Transverse colon (tissue), 4 donors: ENCODE data around the gene AK4. TPM values are rescaled to one million over a fixed set of nuclear protein-coding genes. Genes with fewer than 3 reads are reported as not detected.

Experiments
- DNase-seq: peaks from one replicate; pipeline ENCODE4 v3.0.0-alpha.2; 2019
- H3K27ac ChIP-seq, 4 donors: fragments of 200-600 bp; sonication (generic); 2 replicates each; pipeline ENCODE4 v1.5.1; 2016 to 2018; ENCODE audit warnings: inconsistent platforms in 4 of 4
- H3K27me3 ChIP-seq: fragments of 200-600 bp; sonication (generic); 2 replicates; pipeline ENCODE4 v1.5.1; 2017; ENCODE audit warnings: inconsistent platforms
- H3K36me3 ChIP-seq, 4 donors: fragments of 200-600 bp; sonication (generic); 2 replicates each; pipeline ENCODE4 v1.5.1; 2017 to 2019; ENCODE audit warnings: inconsistent platforms in 4 of 4
- H3K4me1 ChIP-seq, 4 donors: fragments of 200-600 bp; sonication (generic); 2 replicates each; pipeline ENCODE4 v1.5.1; 2017 to 2020; ENCODE audit warnings: inconsistent platforms in 4 of 4
- H3K4me3 ChIP-seq, 4 donors: fragments of 200-600 bp; sonication (generic); 1 replicate in 1 of 4; 2 replicates in 3 of 4; pipeline versions ENCODE4 v1.5.1 to v1.6.1; 2017 to 2019; ENCODE audit warnings: inconsistent platforms in 4 of 4
- H3K9me3 ChIP-seq, 2 donors: fragments of 200-600 bp; sonication (generic); 2 replicates each; pipeline ENCODE4 v1.5.1; 2017 to 2019; ENCODE audit warnings: inconsistent platforms in 2 of 2
- EP300 ChIP-seq: sonication (generic); formaldehyde crosslinking; IDR thresholded peaks from one replicate; pipeline ENCODE4 v1.6.1; 2017; ENCODE audit warnings: antibody characterized with exemption, low read depth
- POLR2A ChIP-seq: fragments of 450-650 bp; IDR thresholded peaks from one replicate; pipeline ENCODE4 v1.6.1; 2016; ENCODE audit warnings: antibody characterized with exemption, mild to moderate bottlenecking, moderate library complexity
- POLR2AphosphoS5 ChIP-seq, 3 donors: sonication (generic); formaldehyde crosslinking; IDR thresholded peaks; one replicate each; pipeline ENCODE4 v1.6.1; 2016; ENCODE audit warnings: antibody characterized with exemption in 3 of 3
- WGBS, 2 donors: methylation state at CpG; one replicate each; pipeline ENCODE4 v1.1.5; 2018; ENCODE audit warnings: low coverage in 1 of 2; 5-methylcytosine and 5-hydroxymethylcytosine counted together
- in situ Hi-C, 4 donors: fragments of 200-750 bp; cut with MboI; loops; one replicate each; pipeline versions ENCODE4 v1.15.0 to v1.15.1; 2017; ENCODE audit warnings: low sequenced_read_pairs in 3 of 4, low pct_ligation_motif_present in 1 of 4, low pct_unique_long_range_greater_than_20kb in 1 of 4
- intact Hi-C: fragments of 100-400 bp; cut with DNase I; formaldehyde crosslinking; loops from one replicate; pipeline ENCODE4 v1.15.1; 2023; ENCODE audit warnings: low total_unique reads
- total RNA-seq, 4 donors: library from RNA; depleted of rRNA; stranded (reverse); fragments of >200 nt; gene quantifications; one replicate each; pipeline ENCODE4 v1.1.0, GENCODE V29; 2016
- TF ChIP-seq, protein P1 (sequence below), 5 experiments: fragments of 200-600 bp in 3 of 5; fragments of 450-650 bp in 2 of 5; sonication (generic) in 3 of 5; IDR thresholded peaks; 1 replicate in 2 of 5; 2 replicates in 3 of 5; pipeline ENCODE4 v1.5.1; 2016 to 2017; ENCODE audit warnings: antibody characterized with exemption in 5 of 5, inconsistent platforms in 3 of 5, mild to moderate bottlenecking in 2 of 5, moderate library complexity in 1 of 5

The AK4 gene
- total RNA-seq, 4 donors from 2014 or later: 12.0 to 42.8 (median 36.1) TPM

DNA sequence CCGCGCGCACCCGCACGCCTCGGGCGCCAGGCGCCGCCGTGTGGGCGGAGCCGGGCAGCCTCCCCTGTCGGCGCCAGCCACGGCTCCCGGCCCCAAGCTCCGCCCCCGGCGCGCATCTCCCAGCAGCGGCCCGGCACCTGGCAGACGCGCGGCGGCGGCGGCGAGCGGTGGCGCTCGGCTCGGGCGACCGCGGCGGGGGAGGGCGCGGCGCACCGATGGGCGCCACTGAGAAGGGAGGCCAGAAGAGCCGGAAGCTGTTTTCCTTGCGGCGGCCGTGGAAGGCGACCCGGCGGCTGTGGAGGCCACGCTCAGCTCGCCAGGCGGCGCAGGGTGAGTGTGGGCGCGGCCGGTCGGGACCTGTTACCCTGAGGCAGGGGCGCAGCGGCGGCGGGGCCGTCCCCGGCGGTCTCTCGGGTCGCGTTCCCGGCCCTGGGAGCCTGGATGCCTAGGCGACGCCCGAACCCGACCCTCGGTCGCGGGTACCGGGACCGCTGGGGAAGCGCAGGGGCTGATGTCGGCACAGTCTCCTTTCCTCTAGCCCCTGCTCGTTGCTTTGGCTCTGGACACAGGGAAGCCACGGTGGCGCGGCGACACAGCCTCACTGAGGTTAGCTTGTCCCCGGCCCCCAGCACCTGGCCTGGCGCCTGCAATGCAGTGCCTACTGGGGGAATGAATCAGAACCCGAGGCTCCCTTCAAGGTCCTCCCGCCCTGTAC is 106.5 kb downstream of the AK4 start:
- DNase-seq: peak; percentile 87
- in situ Hi-C loops: loop anchor here in 1 of 4 donors (25.0 kb wide), 1 partner anchor 983 kb away; no protein-coding TSS in a partner anchor

DNA sequence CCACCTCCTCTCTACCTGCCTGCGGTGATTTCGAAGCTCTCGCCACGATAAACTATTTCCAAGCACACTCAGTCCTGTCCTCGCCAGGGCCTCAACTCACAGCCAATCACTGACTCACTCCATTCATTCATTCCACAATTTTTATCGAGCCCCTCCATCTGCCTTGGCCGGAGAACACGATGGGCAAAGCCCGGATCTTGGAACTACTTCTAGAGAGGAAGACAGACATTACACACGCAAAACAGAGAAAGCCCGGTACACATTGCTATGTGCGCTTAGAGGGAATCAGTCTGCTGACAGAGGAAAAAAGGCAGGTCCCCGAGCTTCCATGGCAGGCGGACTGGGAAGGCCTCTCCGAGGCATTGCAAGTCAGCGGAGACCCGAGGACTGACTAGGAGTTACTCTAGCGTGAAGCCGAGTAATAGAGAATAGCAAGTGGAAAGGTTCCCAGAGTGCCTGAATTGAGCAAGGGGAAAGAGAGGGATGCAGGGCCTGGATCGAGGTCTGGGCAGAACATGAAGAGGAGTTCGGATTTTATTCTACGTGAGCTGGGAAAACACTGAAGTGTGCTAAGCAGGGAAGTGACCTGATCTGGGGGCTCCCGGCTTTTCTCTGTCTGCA is 107.1 kb downstream of the AK4 start:
- intact Hi-C loops (no loop called here), in situ Hi-C loops (loop anchor here in 1 of 4 donors (25.0 kb wide), 1 partner anchor 982 kb away; no protein-coding TSS in a partner anchor)
- H3K27me3 ChIP-seq: peaks cover 9% of the 10 kb centered on the region
- peak overlapping the region in 2 of 4 donors; percentile 44 to 56 for H3K27ac ChIP-seq
- no peak for DNase-seq
- peak overlapping the region; percentile 67 to 83 (median 76) for H3K4me3 ChIP-seq
- no peaks in the 10 kb centered on the region for H3K9me3 ChIP-seq
- no peak for TF ChIP-seq EP300
- no peak for TF ChIP-seq POLR2A
- no peak for TF ChIP-seq POLR2AphosphoS5 (IDR thresholded peaks at IDR 0.05)
- TF ChIP-seq, protein P1, sequence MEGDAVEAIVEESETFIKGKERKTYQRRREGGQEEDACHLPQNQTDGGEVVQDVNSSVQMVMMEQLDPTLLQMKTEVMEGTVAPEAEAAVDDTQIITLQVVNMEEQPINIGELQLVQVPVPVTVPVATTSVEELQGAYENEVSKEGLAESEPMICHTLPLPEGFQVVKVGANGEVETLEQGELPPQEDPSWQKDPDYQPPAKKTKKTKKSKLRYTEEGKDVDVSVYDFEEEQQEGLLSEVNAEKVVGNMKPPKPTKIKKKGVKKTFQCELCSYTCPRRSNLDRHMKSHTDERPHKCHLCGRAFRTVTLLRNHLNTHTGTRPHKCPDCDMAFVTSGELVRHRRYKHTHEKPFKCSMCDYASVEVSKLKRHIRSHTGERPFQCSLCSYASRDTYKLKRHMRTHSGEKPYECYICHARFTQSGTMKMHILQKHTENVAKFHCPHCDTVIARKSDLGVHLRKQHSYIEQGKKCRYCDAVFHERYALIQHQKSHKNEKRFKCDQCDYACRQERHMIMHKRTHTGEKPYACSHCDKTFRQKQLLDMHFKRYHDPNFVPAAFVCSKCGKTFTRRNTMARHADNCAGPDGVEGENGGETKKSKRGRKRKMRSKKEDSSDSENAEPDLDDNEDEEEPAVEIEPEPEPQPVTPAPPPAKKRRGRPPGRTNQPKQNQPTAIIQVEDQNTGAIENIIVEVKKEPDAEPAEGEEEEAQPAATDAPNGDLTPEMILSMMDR (IDR thresholded peaks at IDR 0.05): no peak
- peaks cover 0 to 17% (median 14%) of the 10 kb centered on the region in 4 donors for H3K4me1 ChIP-seq
- 16 to 22% methylated on average over 10 to 23 of the region's 23 CpGs for WGBS, 2 donors
- no peaks in the 10 kb centered on the region for H3K36me3 ChIP-seq

More for the DNA sequence above, 106.5 kb downstream of the AK4 start:
- Histone ChIP-seq H3K4me3 (peak overlapping the region; percentile 67 to 83 (median 76)), H3K4me1 (peaks cover 0 to 17% (median 14%) of the 10 kb centered on the region in 4 donors), H3K27me3 (peaks cover 9% of the 10 kb centered on the region), H3K9me3 (no peaks in the 10 kb centered on the region), H3K27ac (peak overlapping the region; percentile 44 to 73 (median 62)), H3K36me3 (no peaks in the 10 kb centered on the region)
- TF ChIP-seq POLR2AphosphoS5 (IDR thresholded peaks at IDR 0.05) (no peak), EP300 (no peak), POLR2A (no peak)
- TF ChIP-seq, protein P1 (IDR thresholded peaks at IDR 0.05): peak in 1 of 5 experiments; percentile 3
- 1% methylated on average over 74 of the region's 88 CpGs; no CpG with 5 or more reads in 1 of the 2 donors for WGBS, 2 donors
- intact Hi-C loops: no loop called here

DNA sequence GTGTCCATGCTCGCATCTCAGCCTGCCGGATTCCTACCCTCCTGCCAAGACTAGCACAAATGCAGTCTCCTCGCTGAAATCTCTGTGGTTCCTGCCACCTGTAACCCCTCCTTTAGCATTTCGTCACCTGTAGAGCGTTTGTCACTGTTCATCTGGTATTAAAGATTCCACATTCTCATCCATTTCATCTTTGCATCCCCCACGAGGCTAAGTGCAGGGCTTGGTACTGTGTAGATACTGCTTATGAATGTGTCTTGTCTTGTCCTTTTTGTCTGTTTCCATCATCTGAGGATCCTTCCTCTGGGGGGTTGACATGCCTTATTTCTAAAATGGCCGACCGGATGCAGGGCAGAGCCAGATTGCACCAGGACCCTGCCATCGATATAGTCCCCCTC is 107.7 kb downstream of the AK4 start:
- in situ Hi-C loops (loop anchor here in 1 of 4 donors (25.0 kb wide), 1 partner anchor 982 kb away; no protein-coding TSS in a partner anchor), intact Hi-C loops (no loop called here)
- Histone ChIP-seq H3K27ac (no peak overlapping the region), H3K4me1 (peaks cover 0 to 17% (median 14%) of the 10 kb centered on the region in 4 donors), H3K4me3 (no peak overlapping the region), H3K36me3 (no peaks in the 10 kb centered on the region), H3K9me3 (no peaks in the 10 kb centered on the region), H3K27me3 (peaks cover 9% of the 10 kb centered on the region)
- WGBS, 2 donors: 73 to 82% methylated on average over 6 to 9 of the region's 9 CpGs
- TF ChIP-seq EP300 (no peak), POLR2AphosphoS5 (IDR thresholded peaks at IDR 0.05) (no peak), POLR2A (no peak)
- TF ChIP-seq, protein P1 (IDR thresholded peaks at IDR 0.05): no peak
- DNase-seq: no peak
